Thyroid gland (tissue), 4 donors: Measurements from ENCODE around the gene ABCG2.

Source experiments
- CTCF ChIP-seq, 6 experiments: fragments of 200-600 bp in 3 of 6; fragments of 450-650 bp in 3 of 6; sonication (generic) in 3 of 6; IDR thresholded peaks; one replicate each; pipeline ENCODE4 v1.5.1; 2016 to 2019; ENCODE audit warnings: antibody characterized with exemption in 6 of 6, mild to moderate bottlenecking in 2 of 6, inconsistent platforms in 1 of 6, moderate library complexity in 1 of 6
- POLR2A ChIP-seq, 2 donors: fragments of 450-650 bp; IDR thresholded peaks; one replicate each; pipeline ENCODE4 v1.6.1; 2017; ENCODE audit warnings: antibody characterized with exemption in 2 of 2, mild to moderate bottlenecking in 2 of 2, moderate library complexity in 1 of 2

- TF ChIP-seq CTCF (IDR thresholded peaks at IDR 0.05) (no peak), POLR2A (IDR thresholded peaks at IDR 0.05) (no peak)
Measured at GRCh38 chr4:88148560-88148959, 9.9 kb downstream of the ABCG2 start.
